Keratinocyte (primary cell): ENCODE results near the gene PRRC1. TPM values are rescaled to one million over a fixed set of nuclear protein-coding genes. Genes with fewer than 3 reads are reported as not detected.

Source experiments
- DNase-seq: peaks from one replicate; pipeline ENCODE4 v3.0.0-alpha.2; 2011; ENCODE audit warnings: low read depth, missing footprints, low spot score
- FAIRE-seq: peaks from 2 replicates; lab custom pipeline; 2011; peaks lifted over from hg19 to GRCh38; lab: Jason Lieb, UNC
- H2AFZ ChIP-seq: 2 replicates; pipeline ENCODE4 v1.6.0; 2012; ENCODE audit warnings: low read length, control low read depth, inconsistent platforms; ENCODE audit not compliant: control insufficient read depth
- H3K27ac ChIP-seq: 2 replicates; pipeline ENCODE4 v1.5.1; 2011; ENCODE audit warnings: low read length; ENCODE audit not compliant: control insufficient read depth, insufficient read depth
- H3K27me3 ChIP-seq: 3 replicates; pipeline ENCODE4 v1.6.0; 2011; ENCODE audit warnings: low read length; ENCODE audit not compliant: control insufficient read depth, insufficient read depth; ENCODE audit errors: extremely low read depth
- H3K36me3 ChIP-seq, 2 experiments: 2 replicates in 1 of 2; 3 replicates in 1 of 2; pipeline ENCODE4 v1.5.1; 2011; ENCODE audit warnings: low read length in 2 of 2, mild to moderate bottlenecking in 1 of 2; ENCODE audit not compliant: control insufficient read depth in 2 of 2, insufficient read depth in 2 of 2; ENCODE audit errors: extremely low read depth in 1 of 2
- H3K4me1 ChIP-seq: 3 replicates; pipeline ENCODE4 v1.5.1; 2011; ENCODE audit warnings: low read length; ENCODE audit not compliant: control insufficient read depth, insufficient read depth; ENCODE audit errors: extremely low read depth
- H3K4me2 ChIP-seq: 3 replicates; pipeline ENCODE4 v1.6.0; 2011; ENCODE audit warnings: low read depth, low read length; ENCODE audit not compliant: control insufficient read depth, insufficient read depth; ENCODE audit errors: extremely low read depth
- H3K4me3 ChIP-seq, 3 experiments: fragments of 200-600 bp in 1 of 3; sonication (generic) in 1 of 3; 2 replicates in 2 of 3; 3 replicates in 1 of 3; pipeline ENCODE4 v1.5.1; 2011 to 2016; ENCODE audit warnings: low read length in 3 of 3, mild to moderate bottlenecking in 3 of 3, control low read depth in 2 of 3, inconsistent platforms in 1 of 3, low read depth in 1 of 3, mixed read lengths in 1 of 3, mixed run types in 1 of 3, moderate library complexity in 1 of 3; ENCODE audit not compliant: control insufficient read depth in 2 of 3, insufficient read depth in 2 of 3; ENCODE audit errors: extremely low read depth in 1 of 3
- H3K79me2 ChIP-seq: 2 replicates; pipeline ENCODE4 v1.6.0; 2012; ENCODE audit warnings: low read length; ENCODE audit not compliant: control insufficient read depth, insufficient read depth
- H3K9ac ChIP-seq: 3 replicates; pipeline ENCODE4 v1.6.0; 2011; ENCODE audit warnings: low read length; ENCODE audit not compliant: control insufficient read depth, insufficient read depth; ENCODE audit errors: extremely low read depth
- H3K9me1 ChIP-seq: 3 replicates; pipeline ENCODE4 v1.6.0; 2011; ENCODE audit warnings: low read length; ENCODE audit not compliant: control insufficient read depth, insufficient read depth; ENCODE audit errors: extremely low read depth
- H3K9me3 ChIP-seq: 2 replicates; pipeline ENCODE4 v1.5.1; 2012; ENCODE audit warnings: low read depth, low read length; ENCODE audit not compliant: control insufficient read depth
- H4K20me1 ChIP-seq: 3 replicates; pipeline ENCODE4 v1.6.0; 2011; ENCODE audit warnings: low read length; ENCODE audit not compliant: control insufficient read depth, insufficient read depth; ENCODE audit errors: extremely low read depth
- EZH2 ChIP-seq: IDR thresholded peaks from one replicate; pipeline ENCODE4 v1.6.1; 2012; ENCODE audit warnings: inconsistent platforms, mild to moderate bottlenecking, low read length, moderate library complexity
- dilution Hi-C: fragments of 300-500 bp; cut with MboI; formaldehyde crosslinking; loops from one replicate; pipeline ENCODE4 v1.7.0; 2020; ENCODE audit warnings: low sequenced_read_pairs; ENCODE audit not compliant: extremely low pct_ligation_motif_present
- polyA plus RNA-seq, 5 experiments: library from polyadenylated mRNA; depleted of rRNA in 3 of 5; stranded (reverse) in 3 of 5; stranded (forward) in 1 of 5; unstranded in 1 of 5; fragments of >200 nt; gene quantifications; 1 replicate in 1 of 5; 2 replicates in 3 of 5; 3 replicates in 1 of 5; pipeline versions ENCODE4 v1.2.1 to v1.2.3, GENCODE V29; 2011 to 2012; ENCODE audit warnings: missing spikeins in 2 of 5, low read depth in 1 of 5, low replicate concordance in 1 of 5
- TF ChIP-seq, protein P1 (sequence below), 3 experiments: IDR thresholded peaks in 1 of 3; conservative IDR thresholded peaks in 1 of 3; optimal IDR thresholded peaks in 1 of 3; 2 replicates in 2 of 3; 3 replicates in 1 of 3; pipeline versions ENCODE3 to v1.5.1; 2011; ENCODE audit warnings: low read length in 3 of 3, mild to moderate bottlenecking in 3 of 3, moderate library complexity in 2 of 3, control low read depth in 1 of 3, inconsistent platforms in 1 of 3; ENCODE audit not compliant: insufficient read depth in 2 of 3; ENCODE audit errors: extremely low read depth in 1 of 3

PRRC1 gene
- polyA plus RNA-seq, 1 donor (not counting 4 experiments of a cell fraction or from before 2014, with no cell fraction given), result 48.6 TPM

DNA sequence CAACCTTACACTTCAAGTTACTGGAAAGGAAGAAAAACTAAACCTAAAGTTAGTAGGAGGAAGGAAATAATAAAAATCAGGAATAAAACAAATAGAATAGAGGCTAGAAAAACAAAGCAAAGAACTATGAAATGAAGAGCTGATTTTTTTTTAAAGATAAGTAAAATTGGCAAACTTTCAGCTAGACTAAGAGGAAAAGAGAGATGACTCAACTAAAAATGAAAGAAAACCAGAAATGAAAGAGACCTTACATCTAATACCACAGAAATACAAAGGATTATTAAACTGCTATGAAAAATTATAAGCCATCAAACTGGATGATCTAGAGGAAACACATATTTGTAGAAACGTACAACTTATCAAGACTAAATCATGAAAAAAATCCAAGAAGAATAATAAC lies 60.0 kb downstream of the PRRC1 start:
- Histone ChIP-seq H3K36me3 (no peaks in the 10 kb centered on the region), H3K79me2 (no peaks in the 10 kb centered on the region), H3K9me1 (no peaks in the 10 kb centered on the region), H3K4me3 (no peak overlapping the region), H4K20me1 (no peaks in the 10 kb centered on the region), H3K9me3 (no peaks in the 10 kb centered on the region), H3K27ac (no peak overlapping the region), H3K9ac (no peak overlapping the region), H3K4me2 (no peak overlapping the region), H3K4me1 (no peaks in the 10 kb centered on the region), H2AFZ (no peak overlapping the region), H3K27me3 (peaks cover 3% of the 10 kb centered on the region)
- FAIRE-seq (no peak), DNase-seq (no peak)
- TF ChIP-seq, protein P1, sequence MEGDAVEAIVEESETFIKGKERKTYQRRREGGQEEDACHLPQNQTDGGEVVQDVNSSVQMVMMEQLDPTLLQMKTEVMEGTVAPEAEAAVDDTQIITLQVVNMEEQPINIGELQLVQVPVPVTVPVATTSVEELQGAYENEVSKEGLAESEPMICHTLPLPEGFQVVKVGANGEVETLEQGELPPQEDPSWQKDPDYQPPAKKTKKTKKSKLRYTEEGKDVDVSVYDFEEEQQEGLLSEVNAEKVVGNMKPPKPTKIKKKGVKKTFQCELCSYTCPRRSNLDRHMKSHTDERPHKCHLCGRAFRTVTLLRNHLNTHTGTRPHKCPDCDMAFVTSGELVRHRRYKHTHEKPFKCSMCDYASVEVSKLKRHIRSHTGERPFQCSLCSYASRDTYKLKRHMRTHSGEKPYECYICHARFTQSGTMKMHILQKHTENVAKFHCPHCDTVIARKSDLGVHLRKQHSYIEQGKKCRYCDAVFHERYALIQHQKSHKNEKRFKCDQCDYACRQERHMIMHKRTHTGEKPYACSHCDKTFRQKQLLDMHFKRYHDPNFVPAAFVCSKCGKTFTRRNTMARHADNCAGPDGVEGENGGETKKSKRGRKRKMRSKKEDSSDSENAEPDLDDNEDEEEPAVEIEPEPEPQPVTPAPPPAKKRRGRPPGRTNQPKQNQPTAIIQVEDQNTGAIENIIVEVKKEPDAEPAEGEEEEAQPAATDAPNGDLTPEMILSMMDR (optimal IDR thresholded peaks at IDR 0.05 in 1 of 3, IDR thresholded peaks at IDR 0.05 in 1 of 3, conservative IDR thresholded peaks at IDR 0.05 in 1 of 3; ENCODE audit: extremely low read depth in 1 of 3, insufficient read depth in 2 of 3, low read length in 3 of 3), result no peak
- TF ChIP-seq EZH2, result no peak
- dilution Hi-C loops, result no loop called here

DNA sequence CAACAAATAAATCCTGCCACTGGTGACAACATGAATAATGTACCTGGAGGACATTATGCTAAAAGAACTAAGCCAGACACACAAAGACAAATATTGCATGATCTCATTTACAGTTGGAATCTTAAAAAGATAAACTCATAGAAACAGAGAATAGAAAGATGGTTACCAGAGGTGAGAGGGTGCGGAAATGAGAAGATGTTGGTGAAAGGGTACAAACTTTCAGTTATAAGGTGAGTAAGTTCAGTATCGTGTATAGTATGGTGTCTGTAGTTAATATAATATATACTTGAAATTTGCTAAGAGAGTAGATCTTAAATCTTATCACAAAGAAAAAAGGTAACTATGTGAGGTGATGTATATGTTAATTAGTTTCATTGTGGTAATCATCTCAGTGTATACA lies 63.3 kb downstream of the PRRC1 start:
- TF ChIP-seq, protein P1 (optimal IDR thresholded peaks at IDR 0.05 in 1 of 3, IDR thresholded peaks at IDR 0.05 in 1 of 3, conservative IDR thresholded peaks at IDR 0.05 in 1 of 3; ENCODE audit: extremely low read depth in 1 of 3, insufficient read depth in 2 of 3, low read length in 3 of 3), result no peak
- no peak for TF ChIP-seq EZH2
- no peak overlapping the region for H3K4me3 ChIP-seq
- H4K20me1 ChIP-seq, result no peaks in the 10 kb centered on the region
- H3K4me1 ChIP-seq, result no peaks in the 10 kb centered on the region
- H3K36me3 ChIP-seq, result no peaks in the 10 kb centered on the region
- H3K9ac ChIP-seq, result no peak overlapping the region
- no peak overlapping the region for H3K27ac ChIP-seq
- H3K27me3 ChIP-seq, result peaks cover 3% of the 10 kb centered on the region
- H3K4me2 ChIP-seq, result no peak overlapping the region
- H3K9me3 ChIP-seq, result no peaks in the 10 kb centered on the region
- no peak for FAIRE-seq
- H3K9me1 ChIP-seq, result no peaks in the 10 kb centered on the region
- H3K79me2 ChIP-seq, result no peaks in the 10 kb centered on the region
- no peak for DNase-seq
- dilution Hi-C loops, result no loop called here
- H2AFZ ChIP-seq, result no peak overlapping the region
